GM18526 (cell line): ENCODE data around the gene LAIR1.

Experiments used
- POLR2A ChIP-seq: IDR thresholded peaks from 3 replicates; pipeline ENCODE4 v1.6.1; 2011; ENCODE audit not compliant: insufficient read length; ENCODE audit errors: extremely low read depth

The LAIR1 gene, protein sequence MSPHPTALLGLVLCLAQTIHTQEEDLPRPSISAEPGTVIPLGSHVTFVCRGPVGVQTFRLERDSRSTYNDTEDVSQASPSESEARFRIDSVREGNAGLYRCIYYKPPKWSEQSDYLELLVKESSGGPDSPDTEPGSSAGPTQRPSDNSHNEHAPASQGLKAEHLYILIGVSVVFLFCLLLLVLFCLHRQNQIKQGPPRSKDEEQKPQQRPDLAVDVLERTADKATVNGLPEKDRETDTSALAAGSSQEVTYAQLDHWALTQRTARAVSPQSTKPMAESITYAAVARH

DNA sequence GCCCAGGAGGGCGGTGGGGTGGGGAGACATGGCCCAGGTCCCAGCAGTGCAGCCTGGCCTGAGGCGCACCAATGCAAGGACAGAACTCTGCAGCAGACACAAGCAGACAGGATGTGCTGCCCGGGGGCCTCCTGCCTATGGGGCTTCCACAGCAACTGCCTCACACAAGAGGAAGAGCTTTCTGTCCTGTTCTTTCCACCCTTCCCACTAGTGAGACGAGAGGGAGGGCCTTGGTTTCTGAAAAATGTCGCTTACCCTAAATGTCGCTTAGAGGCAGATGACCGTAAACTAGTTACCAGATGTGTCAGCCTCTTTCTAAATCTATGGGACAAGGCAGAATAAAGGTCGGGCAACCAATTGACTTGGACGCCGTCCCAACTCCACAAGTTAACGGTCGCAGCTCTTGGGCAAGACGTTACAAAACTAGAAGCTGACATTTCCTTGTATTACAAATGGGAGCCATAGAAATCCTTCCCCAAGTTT is at the start of gene LAIR1:
LAIR1 (minus strand) TSS at position 157 of the 483 bp plus-strand sequence; CDS start at position 30, 127 bp downstream.
- TF ChIP-seq POLR2A, result no peak

DNA sequence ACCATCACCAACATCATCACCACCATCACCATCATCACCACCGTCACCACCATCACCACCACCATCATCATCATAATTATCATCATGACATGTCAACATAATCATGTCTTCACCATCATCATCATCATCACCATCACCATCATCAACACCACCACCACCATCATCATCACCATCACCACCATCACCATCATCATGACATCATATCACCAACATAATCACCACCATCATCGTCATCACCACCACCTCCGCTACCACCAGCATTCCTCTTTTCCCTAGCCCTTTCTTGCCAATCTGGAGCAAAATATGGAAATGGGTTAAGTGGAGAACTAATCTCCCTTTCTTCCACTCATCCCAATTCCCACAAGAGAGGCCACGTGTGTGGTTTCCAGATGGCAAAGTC is 49.4 kb upstream of the LAIR1 start:
- no peak for TF ChIP-seq POLR2A

DNA sequence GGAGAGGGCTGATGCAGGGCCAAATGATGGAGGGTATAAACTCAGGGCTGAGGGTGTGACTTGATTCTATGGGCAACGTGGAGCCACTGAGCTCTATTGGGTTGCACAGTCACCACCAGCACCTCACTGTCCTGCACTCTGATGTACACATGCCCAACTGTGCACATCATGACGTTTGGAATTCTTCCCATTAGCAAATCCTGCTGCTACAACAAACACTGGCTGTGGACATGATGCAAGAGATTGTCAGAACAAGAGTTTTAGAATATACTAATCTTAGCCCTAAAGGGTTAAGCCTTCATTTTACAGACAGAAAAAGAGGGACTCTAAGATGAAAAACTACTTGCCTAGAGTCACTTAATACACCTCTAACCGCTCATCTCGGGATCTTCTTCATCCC is 48.1 kb upstream of the LAIR1 start:
- no peak for TF ChIP-seq POLR2A

DNA sequence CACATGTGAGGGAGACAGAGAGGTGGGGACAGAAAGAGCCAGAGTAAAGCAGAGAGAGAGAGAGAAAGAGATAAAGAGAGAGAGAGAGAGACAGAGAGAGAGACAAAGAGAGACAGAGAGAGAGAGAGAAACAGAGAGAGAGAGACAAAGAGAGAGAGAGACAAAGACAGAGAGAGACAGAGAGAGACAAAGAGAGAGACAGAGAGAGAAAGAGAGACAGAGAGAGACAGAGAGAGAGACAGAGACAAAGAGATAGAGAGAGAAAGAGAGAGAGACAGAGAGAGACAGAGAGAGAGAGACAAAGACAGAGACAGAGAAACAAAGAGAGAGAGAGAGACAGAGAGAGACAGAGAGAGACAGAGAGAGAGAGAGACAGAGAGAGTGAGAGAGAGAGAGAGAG is 46.3 kb upstream of the LAIR1 start:
- TF ChIP-seq POLR2A, result no peak

DNA sequence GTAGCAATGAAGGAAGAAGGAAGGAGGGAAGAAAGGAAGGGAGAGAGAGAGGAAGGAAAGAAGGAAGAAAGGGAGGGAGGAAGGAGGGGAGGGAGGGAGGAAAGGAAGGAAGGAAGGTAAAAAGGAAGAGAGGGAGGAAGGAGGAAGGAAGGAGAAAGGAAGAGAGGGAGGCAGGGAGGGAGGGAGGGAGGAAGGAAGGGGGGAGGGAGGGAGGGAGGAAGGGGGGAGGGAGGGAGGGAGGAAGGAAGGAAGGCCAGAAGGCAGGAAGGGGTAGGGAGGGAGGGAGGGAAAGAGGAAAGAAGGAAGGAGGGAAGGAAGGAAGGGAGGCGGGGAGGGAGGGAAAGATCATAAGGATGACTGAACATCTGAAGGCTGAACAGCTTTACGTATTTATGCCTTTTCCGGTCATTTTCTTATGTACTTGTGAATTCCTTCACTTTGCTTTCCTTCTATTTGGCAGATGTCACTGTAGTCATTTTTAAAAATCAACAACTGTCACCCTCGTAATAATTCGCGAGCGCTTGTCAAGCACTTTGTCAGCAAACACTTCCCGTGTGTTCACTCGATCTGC is 43.8 kb upstream of the LAIR1 start:
- TF ChIP-seq POLR2A, result no peak

DNA sequence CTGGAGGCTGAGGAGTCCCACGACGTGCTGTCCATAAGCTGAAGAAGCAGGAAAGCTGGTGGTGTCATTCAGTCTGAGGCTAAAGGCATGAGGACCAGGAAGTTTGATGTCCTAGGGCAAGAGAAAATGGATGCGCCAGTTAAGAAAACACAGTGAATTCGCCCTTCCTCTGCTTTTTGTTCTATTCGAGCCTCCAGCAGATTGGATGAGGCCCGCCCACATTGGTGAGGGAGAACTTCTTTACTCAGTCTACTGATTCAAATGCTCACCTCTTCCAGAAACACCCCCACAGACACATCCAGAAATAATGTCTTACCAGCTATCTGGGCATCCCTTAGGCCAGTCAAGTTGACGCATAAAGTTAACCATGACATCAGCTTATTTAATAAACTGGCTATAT is 43.0 kb upstream of the LAIR1 start:
- no peak for TF ChIP-seq POLR2A

DNA sequence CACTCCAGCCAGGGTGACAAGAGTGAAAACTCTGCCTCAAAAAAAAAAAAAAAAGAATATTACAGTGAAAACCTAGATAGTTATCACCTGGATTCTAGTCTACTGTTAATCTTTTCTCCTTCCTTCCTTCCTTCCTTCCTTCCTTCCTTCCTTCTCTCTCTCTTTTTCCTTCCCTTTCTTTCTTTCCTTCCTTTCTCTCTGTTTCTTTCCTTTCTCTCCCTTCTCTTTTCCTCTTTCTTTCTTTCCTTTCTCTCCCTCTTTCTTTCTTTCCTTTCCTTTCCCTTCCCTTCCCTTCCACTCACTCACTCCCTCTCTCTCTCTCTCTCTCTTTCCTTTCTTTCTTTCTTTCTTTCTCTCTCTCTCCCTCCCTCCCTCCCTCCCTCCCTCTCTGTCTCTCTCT is 40.9 kb upstream of the LAIR1 start:
- no peak for TF ChIP-seq POLR2A

DNA sequence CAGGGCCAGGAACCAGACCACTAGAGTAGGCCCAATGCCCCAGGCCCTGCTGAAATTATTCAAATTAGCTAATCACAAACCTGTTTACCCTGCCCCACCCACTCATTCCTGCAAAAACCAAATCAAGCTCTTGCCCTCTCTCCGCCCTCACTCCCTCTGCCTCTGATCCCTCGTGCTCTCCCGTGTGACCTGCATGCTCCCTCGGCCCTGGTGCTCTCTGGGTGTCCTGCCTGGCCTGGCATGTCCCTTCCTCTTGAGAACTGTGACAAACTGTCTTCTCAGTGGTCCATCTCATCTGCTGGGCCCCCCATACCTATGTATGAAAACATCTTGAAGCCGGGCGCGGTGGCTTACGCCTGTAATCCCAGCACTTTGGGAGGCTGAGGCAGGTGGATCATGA is 38.3 kb upstream of the LAIR1 start:
- no peak for TF ChIP-seq POLR2A

DNA sequence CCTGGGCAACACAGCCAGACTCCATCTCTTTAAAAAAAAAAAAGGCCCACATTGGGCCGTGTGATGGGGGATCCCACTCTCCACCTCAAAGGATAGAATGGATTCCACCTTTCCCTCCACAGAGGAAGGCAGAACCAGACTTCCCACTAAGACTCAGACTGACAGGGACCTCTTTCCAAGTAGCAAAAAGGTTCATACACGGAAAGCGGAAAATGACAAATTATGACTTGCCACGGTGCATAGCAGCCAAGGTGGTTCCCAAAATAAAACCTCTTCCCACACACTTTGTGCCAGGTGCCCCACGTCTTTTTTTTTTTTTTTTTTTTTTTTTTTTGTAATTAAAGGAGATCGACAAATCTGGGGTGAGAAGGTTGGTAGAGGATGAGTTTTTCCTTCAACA is 36.2 kb upstream of the LAIR1 start:
- no peak for TF ChIP-seq POLR2A

DNA sequence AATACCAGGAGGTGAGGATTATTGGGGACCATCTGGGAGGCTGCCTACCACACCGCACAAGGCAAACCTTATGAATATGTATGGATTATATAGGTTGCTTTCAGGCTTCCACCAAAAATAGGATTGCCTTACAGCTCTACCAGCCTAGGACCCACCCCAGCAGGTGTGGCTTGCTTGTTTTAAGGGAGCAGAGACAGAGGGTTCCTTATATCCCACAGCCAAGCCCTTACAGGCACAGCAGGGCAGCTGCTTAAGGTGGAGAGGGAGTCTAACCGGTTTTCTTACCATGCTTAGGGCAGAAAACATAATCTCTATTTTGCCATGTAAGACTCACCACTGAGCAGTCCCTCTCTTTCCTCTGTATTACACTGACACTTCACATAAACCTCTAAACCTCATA is 34.5 kb upstream of the LAIR1 start:
- no peak for TF ChIP-seq POLR2A

DNA sequence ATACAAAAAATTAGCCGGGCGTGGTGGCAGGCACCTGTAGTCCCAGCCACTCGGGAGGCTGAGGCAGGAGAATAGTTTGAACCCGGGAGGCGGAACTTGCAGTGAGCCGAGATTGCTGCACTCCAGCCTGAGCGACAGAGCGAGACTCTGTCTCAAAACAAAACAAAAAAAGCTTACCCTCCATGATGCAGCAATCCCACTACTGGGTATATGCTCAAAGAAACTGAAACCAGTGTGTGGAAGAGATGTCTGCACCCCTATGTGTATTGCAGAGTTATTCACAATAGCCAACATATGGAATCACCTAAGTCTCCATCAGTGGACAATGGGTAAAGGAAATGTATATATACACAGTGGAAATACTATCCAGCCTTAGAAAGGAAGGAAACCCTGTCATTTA is 31.0 kb upstream of the LAIR1 start:
- TF ChIP-seq POLR2A, result no peak

DNA sequence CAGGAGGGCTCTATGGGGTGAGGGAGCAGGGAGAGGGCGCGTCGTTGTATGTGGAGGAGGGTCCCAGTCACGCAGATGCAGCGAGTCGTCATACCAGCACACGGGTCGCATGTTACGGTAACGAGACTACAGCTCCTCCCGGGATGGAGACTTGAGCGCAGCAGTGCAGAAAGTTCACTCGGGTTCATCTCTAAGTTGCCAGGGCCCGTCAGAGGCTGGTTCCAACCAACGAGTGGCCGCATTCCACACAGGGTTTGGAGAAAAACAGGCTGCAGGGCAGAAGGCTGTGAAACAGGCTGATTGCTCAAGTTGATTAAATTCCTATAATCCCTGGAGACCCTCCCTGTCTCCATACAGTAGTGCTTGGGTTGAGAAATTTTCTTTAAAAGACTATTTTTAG is 28.6 kb upstream of the LAIR1 start:
- no peak for TF ChIP-seq POLR2A

DNA sequence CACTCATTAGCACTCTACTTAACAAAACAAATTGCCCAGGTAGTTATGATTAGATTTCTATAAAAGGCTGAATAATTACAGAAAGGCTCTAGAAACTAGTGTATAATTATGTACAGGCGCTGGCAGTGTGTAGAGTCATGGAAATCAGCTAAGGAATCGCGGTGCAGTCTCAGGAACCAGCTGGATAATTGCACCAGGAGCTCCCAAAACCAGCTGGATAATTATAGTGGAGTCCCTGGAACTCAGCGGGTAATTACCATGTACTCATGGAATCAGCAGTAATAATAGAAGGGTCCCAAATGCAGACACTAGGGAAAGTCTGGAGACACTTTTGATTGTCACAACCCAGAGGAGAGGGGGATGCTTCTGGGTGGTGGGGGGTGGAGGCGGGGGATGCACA is 27.4 kb upstream of the LAIR1 start:
- no peak for TF ChIP-seq POLR2A

DNA sequence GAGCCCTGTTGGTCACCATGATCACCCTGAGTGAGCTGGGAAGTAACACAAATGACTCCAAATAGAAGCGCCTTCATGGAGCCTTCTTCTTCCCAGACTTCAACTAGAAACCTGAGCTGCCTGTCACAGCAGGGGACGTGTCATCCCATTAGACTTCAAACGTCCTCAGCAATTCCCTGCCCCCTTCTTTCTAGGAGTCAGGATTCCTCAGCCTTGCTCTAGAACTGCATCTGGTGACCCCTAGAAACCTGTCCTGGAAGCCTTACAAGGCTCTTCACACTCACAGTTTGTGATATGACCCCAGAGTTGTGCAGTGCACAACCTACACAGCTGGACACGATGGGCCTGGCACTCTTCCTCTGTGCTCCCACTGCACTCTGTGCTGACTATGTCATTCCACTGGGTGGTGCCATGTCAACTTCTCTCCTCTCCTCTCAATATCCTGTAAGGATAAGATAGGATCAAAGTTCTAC is 26.9 kb upstream of the LAIR1 start:
- no peak for TF ChIP-seq POLR2A

DNA sequence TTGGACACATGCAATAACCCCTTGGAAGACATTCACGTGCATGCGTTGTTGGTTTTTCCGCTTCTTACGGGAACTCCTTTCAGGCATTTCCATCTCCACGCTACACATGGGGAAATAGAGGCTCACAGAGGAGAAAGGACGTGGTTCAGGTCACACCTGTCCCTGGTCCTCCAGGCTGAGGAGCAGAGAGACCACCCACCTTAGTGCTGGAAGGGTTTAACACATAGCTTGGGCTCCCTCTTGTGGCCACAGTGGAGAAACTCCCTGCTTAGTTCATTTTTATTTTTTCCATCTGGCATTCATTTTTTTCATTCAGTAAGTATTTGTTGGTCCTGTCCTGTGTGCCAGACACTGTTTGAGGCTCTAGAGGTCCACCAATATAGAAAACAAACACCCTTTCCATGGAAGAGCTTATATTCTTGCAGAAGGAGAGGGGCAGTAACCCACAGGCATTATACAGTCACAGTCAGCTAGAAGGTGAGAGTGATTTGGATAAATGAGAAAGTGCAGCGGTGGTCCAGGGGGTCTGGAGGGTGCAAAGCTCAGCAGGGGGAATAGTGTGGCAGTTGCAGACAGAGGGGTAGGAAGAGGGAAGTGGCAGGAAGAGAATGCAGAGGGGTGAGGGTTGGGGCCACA is 26.3 kb upstream of the LAIR1 start:
- no peak for TF ChIP-seq POLR2A

DNA sequence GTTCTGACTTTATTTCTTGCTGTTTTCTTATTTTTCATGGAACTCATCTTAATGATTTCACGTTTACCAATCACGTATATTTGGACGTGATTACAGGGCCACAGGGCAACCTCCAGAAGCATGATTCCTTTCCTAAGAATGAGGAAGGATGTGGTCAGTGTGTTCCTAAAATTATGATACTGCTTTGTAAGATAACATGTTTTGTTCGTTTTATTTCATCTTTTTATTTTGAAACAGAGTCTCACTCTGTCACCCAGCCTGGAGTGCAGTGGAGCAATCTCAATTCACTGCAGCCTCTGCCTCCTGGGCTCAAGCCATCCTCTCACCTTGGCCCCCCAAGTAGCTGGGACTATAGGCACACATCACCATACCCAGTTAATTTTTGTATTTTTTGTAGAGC is 24.8 kb upstream of the LAIR1 start:
- TF ChIP-seq POLR2A, result no peak
